Adipose tissue (tissue), 3 donors: ENCODE measurements around the gene TMEM135. TPM values are rescaled to one million over a fixed set of nuclear protein-coding genes. Genes with fewer than 3 reads are reported as not detected.

Experiments
- H3K27ac ChIP-seq: one replicate; pipeline ENCODE4 v1.5.1; 2013; ENCODE audit warnings: low read depth, low read length
- WGBS, 3 donors: extraction: QIAGEN DNeasy Blood & Tissue Kit; methylation state at CpG; one replicate each; pipeline ENCODE4 v1.1.7; 2013; 5-methylcytosine and 5-hydroxymethylcytosine counted together
- polyA plus RNA-seq, 3 donors: library from polyadenylated mRNA; stranded (reverse); fragments of 200-250 nt; gene quantifications; one replicate each; pipeline ENCODE4 v1.2.3, GENCODE V29; 2013
- donor health status: healthy with polysubstance abuse.
- donor health status: Bipolar disorder and iron deficiency.
- donor health status: healthy.

TMEM135 gene
- polyA plus RNA-seq, 3 donors: 4.8 to 26.3 (median 14.6) TPM

DNA sequence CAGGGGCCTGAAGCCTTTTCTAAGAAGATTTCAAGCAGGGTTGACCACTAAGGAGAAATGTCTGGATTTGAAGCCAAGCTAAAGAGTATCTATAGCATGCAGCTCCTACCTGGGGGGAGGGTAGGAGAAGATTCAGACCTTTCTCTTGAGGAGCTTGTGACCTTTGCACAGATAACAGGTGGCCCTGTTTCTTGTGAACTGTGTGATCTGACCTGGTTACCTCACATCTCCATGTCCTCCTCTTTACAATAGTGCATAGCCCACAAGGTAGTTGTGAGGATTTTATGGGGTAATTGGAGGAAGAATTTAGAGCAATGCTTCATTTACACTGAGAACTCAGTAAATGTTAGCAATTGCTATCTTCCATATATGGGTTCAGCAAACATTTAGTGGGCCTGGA is 310.1 kb downstream of the TMEM135 start:
- no peak overlapping the region for H3K27ac ChIP-seq

- H3K27ac ChIP-seq: no peak overlapping the region
- 36 to 53% (median 50%) methylated on average over 2 of the region's 2 CpGs for WGBS, 3 donors
Observed at GRCh38 chr11:87351676-87352075, 313.9 kb downstream of the TMEM135 start.

DNA sequence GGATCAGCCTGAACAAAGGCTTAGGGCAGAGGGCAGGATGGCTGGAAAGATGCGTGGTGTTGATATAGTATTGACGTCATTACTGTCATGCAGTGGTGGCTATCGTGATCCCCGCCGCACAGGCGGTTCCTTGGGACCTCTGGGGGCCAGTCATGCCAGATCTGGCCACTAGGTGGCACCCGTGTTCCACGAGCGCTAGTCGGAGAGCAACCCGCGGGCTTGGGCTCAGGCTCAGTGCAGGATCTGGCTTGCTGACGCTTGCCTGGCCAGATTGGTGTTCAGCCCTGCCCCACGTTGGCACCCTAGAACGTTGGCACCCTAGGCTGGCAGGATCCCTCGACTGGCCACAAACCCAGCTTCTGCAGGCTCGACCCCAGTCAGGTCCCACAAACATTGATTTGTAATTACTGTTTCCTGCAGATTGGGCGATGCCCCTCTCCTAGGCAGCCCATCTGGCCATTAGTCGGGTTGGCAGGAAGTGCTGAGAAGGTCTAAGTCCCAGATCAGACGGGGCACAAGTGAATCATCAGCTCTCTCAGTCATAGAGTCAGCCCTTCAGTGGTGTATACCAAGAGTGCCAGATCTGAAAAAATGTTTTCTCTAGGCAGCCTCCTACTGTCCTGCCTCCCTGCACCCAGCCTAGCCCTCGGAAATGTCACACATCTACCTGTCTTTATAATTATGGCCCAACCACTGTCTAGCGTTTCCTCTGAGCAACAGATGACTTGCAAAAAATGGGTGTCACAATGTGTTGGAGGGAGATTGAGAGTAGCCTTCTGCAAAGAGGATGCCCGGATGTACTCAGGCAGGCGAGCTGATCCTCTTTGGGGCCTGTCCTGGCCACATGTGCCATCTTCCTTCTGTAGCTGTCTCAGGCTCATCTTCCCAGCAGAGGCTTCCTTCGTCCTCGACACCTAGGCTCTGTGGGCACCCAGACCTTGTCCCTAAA is 315.3 kb downstream of the TMEM135 start:
- 19 to 23% (median 21%) methylated on average over 25 to 26 of the region's 26 CpGs for WGBS, 3 donors
- H3K27ac ChIP-seq: no peak overlapping the region

GRCh38 chr11:87353771-87354345 is 316.1 kb downstream of the TMEM135 start:
- H3K27ac ChIP-seq: no peak overlapping the region
- 68 to 77% (median 77%) methylated on average over 2 of the region's 2 CpGs for WGBS, 3 donors

- no peak overlapping the region for H3K27ac ChIP-seq
- 32 to 59% (median 57%) methylated on average over 1 of the region's 1 CpG for WGBS, 3 donors
Observed at GRCh38 chr11:87355596-87355995, 317.9 kb downstream of the TMEM135 start.

- 83 to 89% (median 88%) methylated on average over 4 of the region's 4 CpGs for WGBS, 3 donors
Observed at GRCh38 chr11:87356428-87356827, 318.7 kb downstream of the TMEM135 start.

DNA sequence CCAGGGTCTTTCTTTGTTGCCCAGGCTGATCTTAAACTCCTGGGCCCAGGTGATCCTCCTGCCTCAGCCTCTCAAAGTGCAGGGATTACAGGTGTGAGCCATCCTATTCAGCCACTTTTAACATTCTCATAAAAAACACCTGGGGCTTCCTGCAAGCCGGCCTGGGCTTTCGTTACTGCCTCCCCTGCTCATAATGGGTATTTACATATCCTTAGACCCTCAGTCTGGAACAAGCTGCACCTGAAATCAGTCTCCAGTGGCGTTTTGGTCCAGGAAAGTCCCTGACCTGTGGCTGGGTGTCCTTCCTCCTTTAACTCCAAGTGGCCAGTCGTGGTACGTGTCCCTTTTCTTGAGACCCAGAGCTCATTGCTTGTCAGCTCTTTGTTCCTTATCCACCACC is 320.7 kb downstream of the TMEM135 start:
- no peak overlapping the region for H3K27ac ChIP-seq
- WGBS, 3 donors: 84 to 95% (median 94%) methylated on average over 5 of the region's 5 CpGs

More at GRCh38 chr11:87356428-87356827, 318.7 kb downstream of the TMEM135 start:
- no peak overlapping the region for H3K27ac ChIP-seq

GRCh38 chr11:87359401-87359800 is 321.7 kb downstream of the TMEM135 start:
- 66 to 91% (median 86%) methylated on average over 6 of the region's 6 CpGs for WGBS, 3 donors
- H3K27ac ChIP-seq: no peak overlapping the region

GRCh38 chr11:87361891-87362290 is 324.2 kb downstream of the TMEM135 start:
- 94 to 95% (median 94%) methylated on average over 5 of the region's 5 CpGs for WGBS, 3 donors

GRCh38 chr11:87366346-87366745 is 328.6 kb downstream of the TMEM135 start:
- no peak overlapping the region for H3K27ac ChIP-seq

More at GRCh38 chr11:87361891-87362290, 324.2 kb downstream of the TMEM135 start:
- no peak overlapping the region for H3K27ac ChIP-seq

GRCh38 chr11:87366763-87367405 is 329.1 kb downstream of the TMEM135 start:
- WGBS, 3 donors: 60 to 79% (median 73%) methylated on average over 2 of the region's 2 CpGs
- H3K27ac ChIP-seq: no peak overlapping the region

DNA sequence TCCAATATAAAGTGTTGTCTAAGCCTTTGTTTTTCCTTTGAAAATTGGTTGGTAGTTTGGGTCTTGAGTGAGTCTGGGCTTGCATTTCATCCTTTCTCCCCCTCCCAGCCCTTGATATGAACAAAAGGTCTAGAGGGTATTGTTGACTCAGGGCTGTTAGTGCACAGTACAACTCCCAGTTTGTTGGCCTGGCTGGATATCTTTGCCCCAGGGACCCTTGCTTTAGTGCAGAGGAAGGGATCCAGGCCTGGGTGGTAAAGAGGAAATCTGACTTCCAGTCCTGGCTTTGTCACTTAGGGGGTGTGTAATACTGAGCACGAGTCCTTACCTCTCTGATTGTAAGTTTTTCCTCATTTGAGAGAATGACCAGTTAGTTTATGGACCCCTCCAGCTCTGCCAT is 330.4 kb downstream of the TMEM135 start:
- no peak overlapping the region for H3K27ac ChIP-seq

GRCh38 chr11:87368858-87369480 is 331.2 kb downstream of the TMEM135 start:
- 32 to 64% (median 39%) methylated on average over 5 of the region's 5 CpGs for WGBS, 3 donors
- no peak overlapping the region for H3K27ac ChIP-seq

More for the DNA sequence above, 330.4 kb downstream of the TMEM135 start:
- WGBS, 3 donors: 42 to 50% (median 50%) methylated on average over 1 of the region's 1 CpG

DNA sequence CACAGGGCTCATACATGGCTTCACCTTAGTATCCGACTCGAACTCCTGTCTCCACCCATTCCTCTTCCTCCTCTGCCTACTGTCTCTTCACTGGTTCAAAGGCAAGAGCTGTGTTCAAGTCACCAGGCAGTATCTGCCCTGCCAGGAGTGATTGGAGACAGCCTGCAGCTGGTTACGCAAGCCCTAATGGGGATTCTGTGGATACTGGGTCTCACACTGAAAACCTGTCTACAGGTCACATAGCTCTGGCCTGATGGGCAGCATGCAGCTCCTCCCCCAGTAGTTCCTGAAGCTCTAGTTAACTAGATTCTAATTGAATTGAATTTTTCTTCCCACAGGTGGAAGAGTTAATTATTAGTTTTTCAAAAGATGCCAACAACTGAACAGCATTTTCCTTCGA is 332.2 kb downstream of the TMEM135 start:
- 55 to 81% (median 78%) methylated on average over 4 of the region's 4 CpGs for WGBS, 3 donors
- H3K27ac ChIP-seq: no peak overlapping the region

GRCh38 chr11:87372065-87372464 is 334.3 kb downstream of the TMEM135 start:
- no peak overlapping the region for H3K27ac ChIP-seq
- WGBS, 3 donors: 52 to 85% (median 84%) methylated on average over 3 of the region's 3 CpGs
